A549 (cell line): Measurements from ENCODE around the gene AIP. TPM values are rescaled to one million over a fixed set of nuclear protein-coding genes. Genes with fewer than 3 reads are reported as not detected.

ENCODE experiments used
- ATAC-seq, 2 experiments: fragments of 200-7000 bp in 1 of 2; fragments of >200 bp in 1 of 2; cut with Nextera tagmentation in 1 of 2; cut with Tn5 transposase in 1 of 2; 3 replicates each; pipeline versions ENCODE4 v1.8.0 to v1.9.1; 2018 to 2020; ENCODE audit warnings: mild to moderate bottlenecking in 1 of 2, moderate library complexity in 1 of 2
- CTCF ChIA-PET: fragments of 300-600 bp; sonication (Branson Sonifier 250); formaldehyde crosslinking; extraction: SDS; loops from one replicate; lab custom pipeline; 2021; ENCODE audit warnings: antibody characterized with exemption, inconsistent platforms; lab: Yijun Ruan, JAX
- POLR2A ChIA-PET: fragments of 350-600 bp; formaldehyde crosslinking; extraction: SDS; loops from one replicate; lab custom pipeline; 2021; ENCODE audit warnings: antibody characterized with exemption, inconsistent platforms; lab: Yijun Ruan, JAX
- DNase-seq, 2 experiments: peaks; one replicate each; pipeline versions ENCODE4 v3.0.0 to v3.0.0-alpha.2; 2011 to 2016; ENCODE audit warnings: low read depth in 1 of 2, low spot score in 1 of 2
- FAIRE-seq: peaks from 2 replicates; lab custom pipeline; 2011; peaks lifted over from hg19 to GRCh38; lab: Jason Lieb, UNC
- H3K27ac ChIP-seq, 2 experiments: fragments of >200 bp; sonication (Bioruptor Twin); formaldehyde crosslinking; 3 replicates each; pipeline ENCODE4 v1.5.1; 2016 to 2017
- H3K4me1 ChIP-seq: fragments of >200 bp; sonication (Bioruptor Twin); formaldehyde crosslinking; 3 replicates; pipeline ENCODE4 v1.6.1; 2016
- H3K4me2 ChIP-seq: fragments of >200 bp; sonication (Bioruptor Twin); formaldehyde crosslinking; 3 replicates; pipeline ENCODE4 v1.6.1; 2016
- H3K4me3 ChIP-seq: fragments of >200 bp; sonication (Bioruptor Twin); formaldehyde crosslinking; 3 replicates; pipeline ENCODE4 v1.5.1; 2016
- H3K9me3 ChIP-seq: fragments of >200 bp; sonication (Bioruptor Twin); formaldehyde crosslinking; 3 replicates; pipeline ENCODE4 v1.6.1; 2016
- BHLHE40 ChIP-seq: IDR thresholded peaks from 2 replicates; pipeline ENCODE4 v1.6.1; 2012; ENCODE audit warnings: low read depth, low read length, inconsistent platforms
- CBX8 ChIP-seq: fragments of 200-600 bp; sonication (generic); IDR thresholded peaks from 2 replicates; pipeline ENCODE4 v1.6.1; 2016
- EHMT2 ChIP-seq: fragments of 200-600 bp; sonication (generic); IDR thresholded peaks from 2 replicates; pipeline ENCODE4 v1.6.1; 2016; ENCODE audit warnings: antibody characterized with exemption, low read depth, mild to moderate bottlenecking, moderate library complexity
- EP300 ChIP-seq, 2 experiments: fragments of >200 bp; sonication (Bioruptor Twin); formaldehyde crosslinking; IDR thresholded peaks; 2 replicates in 1 of 2; 3 replicates in 1 of 2; pipeline ENCODE4 v1.6.1; 2016 to 2017
- ESRRA ChIP-seq: fragments of 150-350 bp; IDR thresholded peaks from 2 replicates; pipeline ENCODE4 v1.6.1; 2014; ENCODE audit warnings: mild to moderate bottlenecking, low read length, borderline replicate concordance
- GATA3 ChIP-seq: IDR thresholded peaks from 2 replicates; pipeline ENCODE4 v1.6.1; 2012; ENCODE audit warnings: borderline replicate concordance
- HDAC2 ChIP-seq: fragments of 200-600 bp; sonication (generic); IDR thresholded peaks from 2 replicates; pipeline ENCODE4 v1.6.1; 2016
- HOXB5 ChIP-seq: fragments of 250-450 bp; sonication (Bioruptor Pico); IDR thresholded peaks from 2 replicates; pipeline ENCODE4 v1.5.0; 2020; ENCODE audit warnings: mild to moderate bottlenecking, moderate library complexity
- JUNB ChIP-seq: fragments of >200 bp; sonication (Bioruptor Twin); formaldehyde crosslinking; IDR thresholded peaks from 2 replicates; pipeline ENCODE4 v1.6.1; 2016
- KDM1A ChIP-seq: fragments of 200-600 bp; sonication (generic); IDR thresholded peaks from 2 replicates; pipeline ENCODE4 v1.6.1; 2016; ENCODE audit warnings: low read depth, mild to moderate bottlenecking
- KDM5A ChIP-seq: fragments of 200-600 bp; sonication (generic); IDR thresholded peaks from 2 replicates; pipeline ENCODE4 v1.6.1; 2016; ENCODE audit warnings: antibody characterized with exemption, mild to moderate bottlenecking
- RCOR1 ChIP-seq: fragments of 150-350 bp; IDR thresholded peaks from 2 replicates; pipeline ENCODE4 v1.6.1; 2014; ENCODE audit warnings: antibody characterized with exemption, low read length, low read depth
- RFX5 ChIP-seq: fragments of 450-650 bp; IDR thresholded peaks from 2 replicates; pipeline ENCODE4 v1.7.1; 2014; ENCODE audit warnings: antibody characterized with exemption, mild to moderate bottlenecking, moderate library complexity
- RNF2 ChIP-seq: fragments of 200-600 bp; sonication (generic); IDR thresholded peaks from 2 replicates; pipeline ENCODE4 v1.6.1; 2016; ENCODE audit warnings: low read depth, mild to moderate bottlenecking, antibody characterized with exemption, moderate library complexity, borderline replicate concordance
- SREBF2 ChIP-seq: fragments of 450-650 bp; IDR thresholded peaks from 2 replicates; pipeline ENCODE4 v1.6.1; 2014; ENCODE audit warnings: mild to moderate bottlenecking, moderate library complexity
- TFCP2L1 ChIP-seq: fragments of 250-450 bp; sonication (Bioruptor Pico); IDR thresholded peaks from 2 replicates; pipeline ENCODE4 v1.5.0; 2021; ENCODE audit warnings: mild to moderate bottlenecking
- TP53 ChIP-seq: fragments of 250-450 bp; sonication (Bioruptor Pico); IDR thresholded peaks from 2 replicates; pipeline ENCODE4 v1.5.0; 2021; ENCODE audit warnings: mild to moderate bottlenecking, moderate library complexity
- WGBS: methylation state at CpG from one replicate; pipeline ENCODE4 v1.1.6; 2017; ENCODE audit errors: missing lambda C conversion rate; 5-methylcytosine and 5-hydroxymethylcytosine counted together
- polyA plus RNA-seq, 4 experiments: library from polyadenylated mRNA; depleted of rRNA in 3 of 4; stranded (reverse); fragments of >200 nt; fragmentation: RNase III in 1 of 4; extraction: RNeasy Plus Mini Kit Qiagen cat#74134 plus additional on column Dnase treatment in 1 of 4; gene quantifications; 2 replicates in 3 of 4; 3 replicates in 1 of 4; pipeline ENCODE4 v1.2.3, GENCODE V29; 2011 to 2017
- TF ChIP-seq, protein P1 (sequence below): fragments of 250-450 bp; sonication (Bioruptor Pico); IDR thresholded peaks from 2 replicates; pipeline ENCODE4 v1.5.0; 2021; ENCODE audit warnings: mild to moderate bottlenecking, moderate library complexity, borderline replicate concordance
- TF ChIP-seq, protein P2 (sequence below): fragments of 250-450 bp; sonication (Bioruptor Pico); IDR thresholded peaks from 2 replicates; pipeline ENCODE4 v1.5.0; 2020; ENCODE audit warnings: low read depth, mild to moderate bottlenecking, moderate library complexity
- TF ChIP-seq, protein P3 (sequence below): fragments of 200-600 bp; sonication (generic); IDR thresholded peaks from 2 replicates; pipeline ENCODE4 v1.6.1; 2016; ENCODE audit warnings: antibody characterized with exemption, mild to moderate bottlenecking, moderate library complexity
- TF ChIP-seq, protein P4 (sequence below): fragments of 150-350 bp; IDR thresholded peaks from 2 replicates; pipeline ENCODE4 v1.6.1; 2014; ENCODE audit warnings: low read depth, mild to moderate bottlenecking, low read length

Gene AIP
- polyA plus RNA-seq, 2 of the 4 experiments (the other 2 are of a cell fraction) = 50.8 to 68.8 TPM

DNA sequence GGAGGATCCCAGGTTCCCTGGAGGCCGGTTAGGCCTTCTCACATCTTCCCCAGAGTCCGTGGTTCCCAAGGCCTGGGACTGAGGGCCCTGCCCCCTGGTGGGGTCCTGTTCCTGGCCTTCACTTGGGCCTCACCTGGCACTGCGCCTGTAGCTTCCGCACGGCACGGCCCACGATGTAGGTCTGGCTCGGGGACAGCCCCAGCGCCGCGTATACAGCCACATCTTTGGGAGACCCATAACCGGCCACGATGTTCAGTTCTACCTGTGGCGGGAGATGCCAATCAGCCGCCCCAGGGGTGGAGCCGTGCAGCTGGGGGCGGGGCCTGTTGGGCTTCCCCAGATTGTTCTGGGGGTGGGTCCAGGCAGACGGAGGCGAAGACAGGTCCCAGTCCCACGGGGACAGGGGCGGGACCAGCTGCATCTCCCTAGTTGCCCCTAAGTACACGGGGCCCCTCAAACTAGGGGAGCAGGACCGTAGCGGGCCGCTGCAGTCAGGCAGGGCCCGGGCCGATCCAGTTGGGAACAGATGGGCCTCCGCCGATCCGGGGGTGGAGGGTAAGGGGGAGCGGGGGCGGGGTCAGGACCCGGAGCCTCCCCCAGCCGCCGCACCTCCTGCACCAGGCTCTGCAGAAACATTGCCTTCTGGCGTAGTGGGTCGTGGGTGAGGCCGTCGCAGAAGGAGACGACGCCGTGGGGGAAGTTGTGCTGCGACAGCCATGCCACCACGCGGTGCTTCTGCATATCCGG lies 10.1 kb downstream of the AIP start:
- 95% methylated on average over 18 of the region's 46 CpGs for WGBS
- H3K27ac ChIP-seq = no peak overlapping the region
- no peak overlapping the region for H3K4me2 ChIP-seq
- no peak overlapping the region for H3K4me3 ChIP-seq
- CTCF ChIA-PET = interaction anchor here (0.9 to 2.8 kb wide), 6 partner anchors 10 to 230 kb away, joined by 3 to 10 read pairs (median 4); partner anchors contain the start of genes AIP and PPP1CA
- DNase-seq (no peak), FAIRE-seq (no peak), ATAC-seq (peak in 1 of 2 experiments; percentile 10; a peak in 3 of 6 replicates)
- POLR2A ChIA-PET = interaction anchor here (0.7 kb wide), 1 partner anchor 10 kb away, joined by 3 read pairs; the partner anchor contains the start of gene AIP
- TF ChIP-seq RNF2 = no peak
- no peaks in the 10 kb centered on the region for H3K4me1 ChIP-seq
- no peaks in the 10 kb centered on the region for H3K9me3 ChIP-seq

DNA sequence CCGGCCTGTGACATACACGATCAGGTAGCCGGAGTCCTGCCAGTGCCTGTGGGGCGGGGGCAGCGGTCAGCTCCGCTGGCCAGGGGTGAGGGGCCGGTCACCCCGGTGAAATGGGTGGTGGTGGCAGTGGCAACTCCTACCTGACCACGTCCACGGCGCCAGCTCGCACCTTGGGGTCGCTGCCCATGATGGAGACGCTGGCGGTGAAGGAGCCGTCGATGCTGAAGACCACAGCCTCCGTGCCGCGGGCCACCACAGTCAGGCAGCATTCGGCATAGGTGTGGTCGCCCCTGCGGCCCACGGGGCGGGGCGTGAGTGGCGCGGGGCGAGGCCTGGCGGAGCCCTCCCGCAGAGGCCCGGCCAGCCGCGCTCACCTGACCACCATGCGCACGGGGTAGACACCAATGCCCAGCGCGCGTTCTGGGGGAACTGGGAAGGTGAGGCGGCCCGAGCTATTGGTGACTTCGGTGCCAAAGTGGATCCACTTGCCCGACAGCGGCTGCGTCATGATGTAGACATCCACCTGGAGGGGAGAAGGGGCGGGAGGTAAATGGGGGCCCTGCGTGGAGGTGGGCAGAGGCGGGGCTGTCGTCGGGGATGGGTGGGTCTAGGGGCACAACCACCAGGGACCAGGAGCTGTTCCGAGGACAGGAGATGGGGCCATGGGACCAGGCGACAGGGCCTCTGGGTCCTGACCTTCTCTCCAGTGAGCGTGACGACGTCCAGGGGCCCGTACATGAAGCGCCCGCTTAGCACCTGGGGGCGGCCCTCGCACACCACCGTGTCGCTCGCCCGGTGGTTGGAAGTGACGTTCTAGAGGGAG lies 10.9 kb downstream of the AIP start:
- no peak overlapping the region for H3K27ac ChIP-seq
- ChIA-PET CTCF (interaction anchor here (1.1 to 2.8 kb wide), 3 partner anchors 55 to 148 kb away, joined by 3 to 10 read pairs (median 3); partner anchors contain the start of gene PPP1CA), POLR2A (no interaction called here)
- H3K9me3 ChIP-seq = no peaks in the 10 kb centered on the region
- DNase-seq (no peak), FAIRE-seq (no peak), ATAC-seq (no peak)
- no peak for TF ChIP-seq KDM5A
- TF ChIP-seq, protein P1, sequence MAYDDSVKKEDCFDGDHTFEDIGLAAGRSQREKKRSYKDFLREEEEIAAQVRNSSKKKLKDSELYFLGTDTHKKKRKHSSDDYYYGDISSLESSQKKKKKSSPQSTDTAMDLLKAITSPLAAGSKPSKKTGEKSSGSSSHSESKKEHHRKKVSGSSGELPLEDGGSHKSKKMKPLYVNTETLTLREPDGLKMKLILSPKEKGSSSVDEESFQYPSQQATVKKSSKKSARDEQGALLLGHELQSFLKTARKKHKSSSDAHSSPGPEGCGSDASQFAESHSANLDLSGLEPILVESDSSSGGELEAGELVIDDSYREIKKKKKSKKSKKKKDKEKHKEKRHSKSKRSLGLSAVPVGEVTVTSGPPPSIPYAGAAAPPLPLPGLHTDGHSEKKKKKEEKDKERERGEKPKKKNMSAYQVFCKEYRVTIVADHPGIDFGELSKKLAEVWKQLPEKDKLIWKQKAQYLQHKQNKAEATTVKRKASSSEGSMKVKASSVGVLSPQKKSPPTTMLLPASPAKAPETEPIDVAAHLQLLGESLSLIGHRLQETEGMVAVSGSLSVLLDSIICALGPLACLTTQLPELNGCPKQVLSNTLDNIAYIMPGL (CRISPR knock-in tag) = no peak
- H3K4me3 ChIP-seq = no peak overlapping the region
- WGBS = 97% methylated on average over 50 of the region's 65 CpGs
- no peaks in the 10 kb centered on the region for H3K4me1 ChIP-seq
- H3K4me2 ChIP-seq = no peak overlapping the region

DNA sequence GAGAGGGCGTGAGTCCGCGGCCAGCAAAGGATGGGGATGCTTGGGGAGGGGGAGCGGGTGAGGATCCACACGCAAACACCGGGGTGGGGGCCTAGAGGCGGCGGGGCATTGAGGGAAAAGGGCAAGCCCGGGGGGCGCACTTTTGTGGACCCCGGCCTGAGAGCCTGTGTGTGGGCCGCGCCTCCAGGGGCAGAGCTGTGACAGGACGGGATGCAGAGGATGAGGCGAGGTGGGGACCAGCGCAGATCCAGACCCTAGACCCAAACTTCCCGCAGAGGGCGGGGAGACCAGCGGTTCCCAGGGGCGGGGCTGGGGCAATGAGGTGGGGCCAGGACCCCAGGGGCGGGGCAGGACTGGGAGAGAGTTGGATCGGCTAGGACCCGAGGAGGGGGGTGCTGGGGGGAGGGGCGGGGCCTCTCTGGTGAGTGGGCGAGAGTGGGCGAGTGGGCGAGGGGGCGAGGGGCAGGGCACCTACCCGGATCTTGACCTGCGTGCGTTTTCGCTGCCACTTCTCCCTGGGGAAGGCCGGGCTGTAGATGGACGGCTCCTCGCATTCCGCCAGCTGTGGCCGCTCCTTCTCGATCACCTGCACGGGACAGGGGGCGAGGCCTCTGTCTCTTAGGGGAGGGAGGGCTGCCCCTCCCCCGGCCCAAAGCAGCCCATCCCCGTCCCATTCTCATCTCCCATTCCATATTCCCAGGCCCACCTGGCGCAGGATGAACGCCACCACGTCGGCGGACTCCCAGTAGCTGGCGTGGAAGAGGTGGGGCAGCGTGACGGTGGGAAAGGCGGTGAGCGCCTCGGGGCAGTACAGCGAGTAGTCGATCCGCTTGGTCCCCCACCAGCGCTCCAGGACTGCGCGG lies 11.8 kb downstream of the AIP start:
- 93% methylated on average over 43 of the region's 59 CpGs for WGBS
- ChIA-PET POLR2A (no interaction called here), CTCF (interaction anchor here (0.9 to 1.4 kb wide), 2 partner anchors 25 to 56 kb away, joined by 3 read pairs; no protein-coding TSS in a partner anchor)
- Histone ChIP-seq H3K4me2 (no peak overlapping the region), H3K9me3 (no peaks in the 10 kb centered on the region), H3K4me3 (no peak overlapping the region), H3K27ac (no peak overlapping the region), H3K4me1 (no peaks in the 10 kb centered on the region)
- TF ChIP-seq ESRRA (no peak), EP300 (IDR thresholded peaks at IDR 0.05) (no peak), CBX8 (no peak), RFX5 (no peak), BHLHE40 (no peak), TP53 (CRISPR knock-in tag) (no peak), EHMT2 (no peak), HOXB5 (CRISPR knock-in tag) (no peak), SREBF2 (no peak), GATA3 (no peak), KDM1A (no peak), JUNB (no peak), RCOR1 (no peak), HDAC2 (no peak), TFCP2L1 (no peak)
- TF ChIP-seq, protein P2, sequence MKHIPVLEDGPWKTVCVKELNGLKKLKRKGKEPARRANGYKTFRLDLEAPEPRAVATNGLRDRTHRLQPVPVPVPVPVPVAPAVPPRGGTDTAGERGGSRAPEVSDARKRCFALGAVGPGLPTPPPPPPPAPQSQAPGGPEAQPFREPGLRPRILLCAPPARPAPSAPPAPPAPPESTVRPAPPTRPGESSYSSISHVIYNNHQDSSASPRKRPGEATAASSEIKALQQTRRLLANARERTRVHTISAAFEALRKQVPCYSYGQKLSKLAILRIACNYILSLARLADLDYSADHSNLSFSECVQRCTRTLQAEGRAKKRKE (CRISPR knock-in tag) = no peak
- TF ChIP-seq, protein P3, sequence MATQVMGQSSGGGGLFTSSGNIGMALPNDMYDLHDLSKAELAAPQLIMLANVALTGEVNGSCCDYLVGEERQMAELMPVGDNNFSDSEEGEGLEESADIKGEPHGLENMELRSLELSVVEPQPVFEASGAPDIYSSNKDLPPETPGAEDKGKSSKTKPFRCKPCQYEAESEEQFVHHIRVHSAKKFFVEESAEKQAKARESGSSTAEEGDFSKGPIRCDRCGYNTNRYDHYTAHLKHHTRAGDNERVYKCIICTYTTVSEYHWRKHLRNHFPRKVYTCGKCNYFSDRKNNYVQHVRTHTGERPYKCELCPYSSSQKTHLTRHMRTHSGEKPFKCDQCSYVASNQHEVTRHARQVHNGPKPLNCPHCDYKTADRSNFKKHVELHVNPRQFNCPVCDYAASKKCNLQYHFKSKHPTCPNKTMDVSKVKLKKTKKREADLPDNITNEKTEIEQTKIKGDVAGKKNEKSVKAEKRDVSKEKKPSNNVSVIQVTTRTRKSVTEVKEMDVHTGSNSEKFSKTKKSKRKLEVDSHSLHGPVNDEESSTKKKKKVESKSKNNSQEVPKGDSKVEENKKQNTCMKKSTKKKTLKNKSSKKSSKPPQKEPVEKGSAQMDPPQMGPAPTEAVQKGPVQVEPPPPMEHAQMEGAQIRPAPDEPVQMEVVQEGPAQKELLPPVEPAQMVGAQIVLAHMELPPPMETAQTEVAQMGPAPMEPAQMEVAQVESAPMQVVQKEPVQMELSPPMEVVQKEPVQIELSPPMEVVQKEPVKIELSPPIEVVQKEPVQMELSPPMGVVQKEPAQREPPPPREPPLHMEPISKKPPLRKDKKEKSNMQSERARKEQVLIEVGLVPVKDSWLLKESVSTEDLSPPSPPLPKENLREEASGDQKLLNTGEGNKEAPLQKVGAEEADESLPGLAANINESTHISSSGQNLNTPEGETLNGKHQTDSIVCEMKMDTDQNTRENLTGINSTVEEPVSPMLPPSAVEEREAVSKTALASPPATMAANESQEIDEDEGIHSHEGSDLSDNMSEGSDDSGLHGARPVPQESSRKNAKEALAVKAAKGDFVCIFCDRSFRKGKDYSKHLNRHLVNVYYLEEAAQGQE = no peak
- TF ChIP-seq, protein P4, sequence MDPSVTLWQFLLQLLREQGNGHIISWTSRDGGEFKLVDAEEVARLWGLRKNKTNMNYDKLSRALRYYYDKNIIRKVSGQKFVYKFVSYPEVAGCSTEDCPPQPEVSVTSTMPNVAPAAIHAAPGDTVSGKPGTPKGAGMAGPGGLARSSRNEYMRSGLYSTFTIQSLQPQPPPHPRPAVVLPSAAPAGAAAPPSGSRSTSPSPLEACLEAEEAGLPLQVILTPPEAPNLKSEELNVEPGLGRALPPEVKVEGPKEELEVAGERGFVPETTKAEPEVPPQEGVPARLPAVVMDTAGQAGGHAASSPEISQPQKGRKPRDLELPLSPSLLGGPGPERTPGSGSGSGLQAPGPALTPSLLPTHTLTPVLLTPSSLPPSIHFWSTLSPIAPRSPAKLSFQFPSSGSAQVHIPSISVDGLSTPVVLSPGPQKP = no peak
- ATAC-seq (no peak), FAIRE-seq (no peak), DNase-seq (no peak)
